HEK293 (cell line): Measurements from ENCODE around the gene DNAJC5.
A peak's percentile ranks its signal among the peaks of the same experiment; 100 is the strongest.

ENCODE experiments used
- CTCF ChIA-PET: fragments of 350-600 bp; formaldehyde crosslinking; extraction: SDS; loops from one replicate; lab custom pipeline; 2021; ENCODE audit warnings: antibody characterized with exemption; lab: Yijun Ruan, JAX
- POLR2A ChIA-PET: fragments of 300-600 bp; formaldehyde crosslinking; extraction: SDS; loops from one replicate; lab custom pipeline; 2020; ENCODE audit warnings: antibody characterized with exemption, inconsistent platforms; lab: Yijun Ruan, JAX
- H3K27ac ChIP-seq: fragments of 200-500 bp; sonication (Bioruptor generic); 2 replicates; pipeline ENCODE4 v1.5.1; 2014; ENCODE audit warnings: low read depth, low read length, control low read depth, inconsistent platforms; ENCODE audit errors: extremely low read depth
- H3K36me3 ChIP-seq, 2 experiments: fragments of 200-500 bp in 1 of 2; sonication (Bioruptor generic) in 1 of 2; 1 replicate in 1 of 2; 2 replicates in 1 of 2; pipeline ENCODE4 v1.5.1; 2014 to 2017; ENCODE audit warnings: inconsistent platforms in 2 of 2, low read length in 2 of 2; ENCODE audit not compliant: control insufficient read depth in 2 of 2, insufficient read depth in 1 of 2
- H3K4me1 ChIP-seq: fragments of 200-500 bp; sonication (Bioruptor generic); 2 replicates; pipeline ENCODE4 v1.5.1; 2014; ENCODE audit warnings: mild to moderate bottlenecking, low read length, inconsistent platforms; ENCODE audit not compliant: control insufficient read depth, insufficient read depth
- H3K4me3 ChIP-seq: 2 replicates; pipeline ENCODE4 v1.5.1; 2011; ENCODE audit warnings: low read depth, mild to moderate bottlenecking, control low read depth, low read length, moderate library complexity
- H3K9me3 ChIP-seq: fragments of 200-500 bp; sonication (Bioruptor generic); 2 replicates; pipeline ENCODE4 v1.5.1; 2014; ENCODE audit warnings: low read depth, low read length, inconsistent platforms; ENCODE audit not compliant: control insufficient read depth, insufficient read depth
- GLI2 ChIP-seq: fragments of 450-650 bp; formaldehyde crosslinking; IDR thresholded peaks from 2 replicates; pipeline ENCODE4; 2017; ENCODE audit warnings: missing biosample characterization, missing genetic modification characterization, low read depth, borderline replicate concordance
- GLIS1 ChIP-seq: fragments of 450-650 bp; formaldehyde crosslinking; IDR thresholded peaks from 2 replicates; pipeline ENCODE4 v1.5.1; 2016; ENCODE audit warnings: missing biosample characterization, missing genetic modification characterization
- GLIS2 ChIP-seq: fragments of 450-650 bp; formaldehyde crosslinking; IDR thresholded peaks from 2 replicates; pipeline ENCODE4 v1.5.1; 2016; ENCODE audit warnings: missing biosample characterization, missing genetic modification characterization
- KLF1 ChIP-seq: fragments of 450-650 bp; formaldehyde crosslinking; IDR thresholded peaks from 2 replicates; pipeline ENCODE4 v1.5.1; 2016; ENCODE audit warnings: missing biosample characterization, missing genetic modification characterization
- KLF10 ChIP-seq: fragments of 450-650 bp; IDR thresholded peaks from 2 replicates; pipeline ENCODE4 v1.5.1; 2018; ENCODE audit warnings: missing biosample characterization, mild to moderate bottlenecking, missing genetic modification characterization
- SCRT1 ChIP-seq: fragments of 450-650 bp; formaldehyde crosslinking; IDR thresholded peaks from 2 replicates; pipeline ENCODE4 v1.5.1; 2016; ENCODE audit warnings: missing biosample characterization, missing genetic modification characterization, borderline replicate concordance
- SP3 ChIP-seq: fragments of 450-650 bp; formaldehyde crosslinking; IDR thresholded peaks from 2 replicates; pipeline ENCODE4 v1.5.1; 2016; ENCODE audit warnings: missing biosample characterization, missing genetic modification characterization
- TRIM28 ChIP-seq: IDR thresholded peaks from 2 replicates; pipeline ENCODE4 v1.6.1; 2011; ENCODE audit warnings: low read length, control low read depth, borderline replicate concordance
- ZBTB20 ChIP-seq: fragments of 450-650 bp; formaldehyde crosslinking; IDR thresholded peaks from 2 replicates; pipeline ENCODE4 v1.5.1; 2016; ENCODE audit warnings: missing biosample characterization, missing genetic modification characterization
- ZBTB48 ChIP-seq: fragments of 450-650 bp; formaldehyde crosslinking; IDR thresholded peaks from 2 replicates; pipeline ENCODE4 v1.5.1; 2016; ENCODE audit warnings: missing biosample characterization, missing genetic modification characterization
- ZIC2 ChIP-seq: fragments of 450-650 bp; formaldehyde crosslinking; IDR thresholded peaks from 2 replicates; pipeline ENCODE4 v1.5.1; 2016; ENCODE audit warnings: missing biosample characterization, missing genetic modification characterization
- ZNF114 ChIP-seq: fragments of 450-650 bp; formaldehyde crosslinking; IDR thresholded peaks from 2 replicates; pipeline ENCODE4 v1.5.0; 2017; ENCODE audit warnings: missing biosample characterization, missing genetic modification characterization
- ZNF133 ChIP-seq: fragments of 450-650 bp; formaldehyde crosslinking; IDR thresholded peaks from 2 replicates; pipeline ENCODE4 v1.5.1; 2016; ENCODE audit warnings: missing biosample characterization, missing genetic modification characterization
- ZNF155 ChIP-seq: fragments of 450-650 bp; formaldehyde crosslinking; IDR thresholded peaks from 2 replicates; pipeline ENCODE4 v1.5.1; 2016; ENCODE audit warnings: missing biosample characterization, missing genetic modification characterization
- ZNF18 ChIP-seq: fragments of 450-650 bp; formaldehyde crosslinking; IDR thresholded peaks from 2 replicates; pipeline ENCODE4 v1.5.1; 2016; ENCODE audit warnings: missing biosample characterization, missing genetic modification characterization
- ZNF184 ChIP-seq: fragments of 450-650 bp; IDR thresholded peaks from 2 replicates; pipeline ENCODE4 v1.5.1; 2018; ENCODE audit warnings: missing biosample characterization, mild to moderate bottlenecking, missing genetic modification characterization
- ZNF391 ChIP-seq: fragments of 450-650 bp; formaldehyde crosslinking; IDR thresholded peaks from 2 replicates; pipeline ENCODE4 v1.5.1; 2016; ENCODE audit warnings: low read depth, missing biosample characterization, missing genetic modification characterization, borderline replicate concordance
- ZNF398 ChIP-seq: fragments of 450-650 bp; formaldehyde crosslinking; IDR thresholded peaks from 2 replicates; pipeline ENCODE4 v1.5.1; 2017; ENCODE audit warnings: missing biosample characterization, missing genetic modification characterization
- ZNF629 ChIP-seq: fragments of 450-650 bp; formaldehyde crosslinking; IDR thresholded peaks from 2 replicates; pipeline ENCODE4 v1.5.1; 2017; ENCODE audit warnings: missing biosample characterization, missing genetic modification characterization
- ZXDB ChIP-seq: fragments of 450-650 bp; formaldehyde crosslinking; IDR thresholded peaks from 2 replicates; pipeline ENCODE4 v1.5.1; 2016; ENCODE audit warnings: missing biosample characterization, missing genetic modification characterization

DNAJC5 gene

GRCh38 chr20:63950701-63951397 lies 55.9 kb downstream of the DNAJC5 start:
- POLR2A ChIA-PET: no interaction called here
- Histone ChIP-seq H3K36me3 (peaks cover 0 to 11% of the 10 kb centered on the region in 2 experiments; a peak in 1 of 3 replicates), H3K27ac (no peak overlapping the region), H3K9me3 (no peaks in the 10 kb centered on the region), H3K4me3 (no peak overlapping the region), H3K4me1 (peaks cover 3% of the 10 kb centered on the region; the same call in 1 of the 2 replicates)
- TF ChIP-seq ZXDB (tag by site-specific recombination) (no peak), ZNF629 (tag by site-specific recombination) (no peak), ZNF133 (tag by site-specific recombination) (no peak), GLIS2 (tag by site-specific recombination) (peak; percentile 36; the same call in 1 of the 2 replicates), ZNF398 (tag by site-specific recombination) (no peak), ZNF18 (tag by site-specific recombination) (peak; percentile 46; the same call in 1 of the 2 replicates), ZNF184 (tag by site-specific recombination) (no peak), KLF10 (tag by site-specific recombination) (no peak)
- CTCF ChIA-PET: interaction anchor here (0.7 to 1.4 kb wide), 3 partner anchors 8 to 176 kb away, joined by 3 read pairs; no protein-coding TSS in a partner anchor

GRCh38 chr20:63951398-63952209 lies 56.7 kb downstream of the DNAJC5 start:
- peaks cover 3% of the 10 kb centered on the region; the same call in 1 of the 2 replicates for H3K4me1 ChIP-seq
- ChIA-PET CTCF (interaction anchor here (0.6 to 1.4 kb wide), 4 partner anchors 8 to 177 kb away, joined by 3 read pairs; no protein-coding TSS in a partner anchor), POLR2A (no interaction called here)
- no peak overlapping the region for H3K4me3 ChIP-seq
- peaks cover 0 to 5% of the 10 kb centered on the region in 2 experiments; a peak in 1 of 3 replicates for H3K36me3 ChIP-seq
- TF ChIP-seq SCRT1 (tag by site-specific recombination) (peak; percentile 64), GLI2 (tag by site-specific recombination) (no peak), TRIM28 (no peak), ZNF155 (tag by site-specific recombination) (no peak), GLIS2 (tag by site-specific recombination) (peak; percentile 11; the same call in 1 of the 2 replicates), ZBTB48 (tag by site-specific recombination) (0 out of 2 replicates have a peak, but pooled peaks have one; percentile 20), ZIC2 (tag by site-specific recombination) (peak; percentile 91), ZNF391 (tag by site-specific recombination) (no peak), ZBTB20 (tag by site-specific recombination) (peak; percentile 92), GLIS1 (tag by site-specific recombination) (peak; percentile 97), ZNF114 (tag by site-specific recombination) (no peak), KLF1 (tag by site-specific recombination) (peak; percentile 25; the same call in 1 of the 2 replicates), SP3 (tag by site-specific recombination) (no peak)
- TF ChIP-seq, all 188 proteins: peak for 7
- Histone ChIP-seq H3K9me3 (no peaks in the 10 kb centered on the region), H3K27ac (no peak overlapping the region)
